Endothelial cell of umbilical vein (primary cell): ENCODE results near the gene LIMA1. TPM values are rescaled to one million over a fixed set of nuclear protein-coding genes. Genes with fewer than 3 reads are reported as not detected.

ENCODE experiments used
- BruUV-seq: library from RNA; stranded (reverse); fragments of 400-500 nt; replicated peaks from 2 replicates; lab custom pipeline; 2021; lab: Mats Ljungman, UMichigan
- CTCF ChIA-PET: fragments of 300-600, 350-600 bp; sonication (Branson Sonifier 250); formaldehyde crosslinking; loops from one replicate; lab custom pipeline; 2021; ENCODE audit warnings: antibody characterized with exemption, inconsistent platforms; lab: Charles Lee
- POLR2A ChIA-PET: fragments of 300-600, 350-600 bp; sonication (Branson Sonifier 250); formaldehyde crosslinking; loops from one replicate; lab custom pipeline; 2021; ENCODE audit warnings: antibody characterized with exemption, inconsistent platforms; lab: Charles Lee
- DNase-seq: peaks from one replicate; pipeline ENCODE4 v3.0.0-alpha.2; 2011; ENCODE audit warnings: low read depth, low spot score
- FAIRE-seq: peaks from 2 replicates; lab custom pipeline; 2011; peaks lifted over from hg19 to GRCh38; lab: Jason Lieb, UNC
- H2AFZ ChIP-seq: 2 replicates; pipeline ENCODE4 v1.6.0; 2012; ENCODE audit warnings: low read depth, low read length, control low read depth, inconsistent platforms
- H3K27ac ChIP-seq: 2 replicates; pipeline ENCODE4 v1.5.1; 2011; ENCODE audit warnings: low read depth, mild to moderate bottlenecking, control low read depth, low read length, moderate library complexity; ENCODE audit not compliant: insufficient read depth
- H3K27me3 ChIP-seq, 2 experiments: 2 replicates each; pipeline versions ENCODE4 v1.6.0 to v1.6.1; 2011; ENCODE audit warnings: low read length in 2 of 2, mixed read lengths in 1 of 2; ENCODE audit not compliant: control insufficient read depth in 2 of 2, insufficient read depth in 2 of 2
- H3K36me3 ChIP-seq, 2 experiments: 2 replicates in 1 of 2; 3 replicates in 1 of 2; pipeline ENCODE4 v1.5.1; 2011; ENCODE audit warnings: low read length in 2 of 2, mild to moderate bottlenecking in 1 of 2, moderate library complexity in 1 of 2; ENCODE audit not compliant: control insufficient read depth in 2 of 2, insufficient read depth in 2 of 2; ENCODE audit errors: extremely low read depth in 1 of 2
- H3K4me1 ChIP-seq: 3 replicates; pipeline ENCODE4 v1.5.1; 2011; ENCODE audit warnings: mild to moderate bottlenecking, low read length; ENCODE audit not compliant: control insufficient read depth, insufficient read depth; ENCODE audit errors: extremely low read depth
- H3K4me2 ChIP-seq: 2 replicates; pipeline ENCODE4 v1.6.1; 2011; ENCODE audit warnings: low read length, control low read depth, mixed read lengths; ENCODE audit not compliant: insufficient read depth
- H3K4me3 ChIP-seq, 3 experiments: fragments of 200-600 bp in 1 of 3; sonication (generic), shearing (Covaris generic) in 1 of 3; replicated peaks in 1 of 3; 2 replicates each; pipeline ENCODE4 v1.5.1; 2011 to 2016; ENCODE audit warnings: control low read depth in 3 of 3, low read length in 3 of 3, mild to moderate bottlenecking in 2 of 3, inconsistent platforms in 1 of 3, low read depth in 1 of 3, moderate library complexity in 1 of 3; ENCODE audit not compliant: insufficient read depth in 1 of 3
- H3K79me2 ChIP-seq: 2 replicates; pipeline ENCODE4 v1.6.0; 2012; ENCODE audit warnings: low read length, inconsistent platforms; ENCODE audit not compliant: control insufficient read depth, insufficient read depth
- H3K9ac ChIP-seq: replicated peaks from 2 replicates; pipeline ENCODE3; 2011; ENCODE audit warnings: low read length, control low read depth; ENCODE audit not compliant: insufficient read depth; ENCODE audit errors: extremely low read depth
- H3K9me1 ChIP-seq: replicated peaks from 3 replicates; pipeline ENCODE4 v1.6.0; 2011; ENCODE audit warnings: mild to moderate bottlenecking, low read length; ENCODE audit not compliant: control insufficient read depth, insufficient read depth; ENCODE audit errors: extremely low read depth
- H3K9me3 ChIP-seq: replicated peaks from 2 replicates; pipeline ENCODE4 v1.5.1; 2012; ENCODE audit warnings: low read length, inconsistent platforms; ENCODE audit not compliant: control insufficient read depth, insufficient read depth
- H4K20me1 ChIP-seq: replicated peaks from 2 replicates; pipeline ENCODE3; 2011; ENCODE audit warnings: mild to moderate bottlenecking, low read length; ENCODE audit not compliant: control insufficient read depth, insufficient read depth; ENCODE audit errors: extremely low read depth
- EZH2 ChIP-seq: IDR thresholded peaks from 2 replicates; pipeline ENCODE4 v1.6.1; 2012; ENCODE audit warnings: borderline replicate concordance, low read depth, mild to moderate bottlenecking, moderate library complexity, low read length, inconsistent platforms; ENCODE audit not compliant: severe bottlenecking
- FOS ChIP-seq: IDR thresholded peaks from 2 replicates; pipeline ENCODE4 v1.6.1; 2011; ENCODE audit warnings: mild to moderate bottlenecking, low read length, moderate library complexity, borderline replicate concordance; ENCODE audit not compliant: insufficient read depth
- GATA2 ChIP-seq: IDR thresholded peaks from 2 replicates; pipeline ENCODE4 v1.7.0; 2011; ENCODE audit warnings: low read depth, mild to moderate bottlenecking, moderate library complexity, mixed read lengths, low read length; ENCODE audit not compliant: insufficient read length, insufficient read depth
- JUN ChIP-seq: IDR thresholded peaks from 2 replicates; pipeline ENCODE4 v1.6.1; 2011; ENCODE audit warnings: borderline replicate concordance, low read depth; ENCODE audit not compliant: insufficient read length, insufficient read depth
- MYC ChIP-seq: IDR thresholded peaks from one replicate; pipeline ENCODE4 v1.6.1; 2011; ENCODE audit warnings: mild to moderate bottlenecking, low read depth, low read length
- POLR2A ChIP-seq: IDR thresholded peaks from 2 replicates; pipeline ENCODE4 v1.6.1; 2012; ENCODE audit warnings: low read depth, mild to moderate bottlenecking, control low read depth, low read length
- POLR2AphosphoS5 ChIP-seq: IDR thresholded peaks from 2 replicates; pipeline ENCODE4 v1.6.1; 2012; ENCODE audit warnings: low read depth, mild to moderate bottlenecking, control low read depth, low read length, moderate library complexity; ENCODE audit not compliant: insufficient read depth
- dilution Hi-C: fragments of 300-500 bp; cut with MboI; formaldehyde crosslinking; loops from one replicate; pipeline ENCODE4 v1.15.0; 2019; ENCODE audit warnings: low sequenced_read_pairs; ENCODE audit not compliant: extremely low pct_ligation_motif_present
- intact Hi-C: fragments of 100-400 bp; cut with micrococcal nuclease; formaldehyde crosslinking; loops from one replicate; pipeline ENCODE4 v1.10.0; 2022
- polyA plus RNA-seq, 4 experiments: library from polyadenylated mRNA; depleted of rRNA in 3 of 4; stranded (reverse) in 3 of 4; unstranded in 1 of 4; fragments of >200 nt; gene quantifications; 2 replicates each; pipeline versions ENCODE4 v1.2.1 to v1.2.3, GENCODE V29; 2011 to 2012; ENCODE audit warnings: missing spikeins in 1 of 4
- total RNA-seq: library from RNA; stranded (reverse); gene quantifications from 2 replicates; pipeline ENCODE4 v1.2.3, GENCODE V29; 2021
- TF ChIP-seq, protein P1 (sequence below), 2 donors: IDR thresholded peaks; 1 replicate in 1 of 2; 2 replicates in 1 of 2; pipeline ENCODE4 v1.5.1; 2011; ENCODE audit warnings: low read length in 2 of 2, mild to moderate bottlenecking in 2 of 2, moderate library complexity in 2 of 2, control low read depth in 1 of 2, inconsistent platforms in 1 of 2, low read depth in 1 of 2; ENCODE audit not compliant: insufficient read depth in 1 of 2; ENCODE audit errors: extremely low read depth in 1 of 2
- TF ChIP-seq, protein P2 (sequence below): IDR thresholded peaks from 2 replicates; pipeline ENCODE4 v1.6.1; 2011; ENCODE audit not compliant: insufficient read depth, insufficient read length

LIMA1 gene
- total and polyA plus RNA-seq, 2 donors (not counting 3 experiments of a cell fraction or from before 2014, with no cell fraction given), result 35.0 to 87.3 TPM

DNA sequence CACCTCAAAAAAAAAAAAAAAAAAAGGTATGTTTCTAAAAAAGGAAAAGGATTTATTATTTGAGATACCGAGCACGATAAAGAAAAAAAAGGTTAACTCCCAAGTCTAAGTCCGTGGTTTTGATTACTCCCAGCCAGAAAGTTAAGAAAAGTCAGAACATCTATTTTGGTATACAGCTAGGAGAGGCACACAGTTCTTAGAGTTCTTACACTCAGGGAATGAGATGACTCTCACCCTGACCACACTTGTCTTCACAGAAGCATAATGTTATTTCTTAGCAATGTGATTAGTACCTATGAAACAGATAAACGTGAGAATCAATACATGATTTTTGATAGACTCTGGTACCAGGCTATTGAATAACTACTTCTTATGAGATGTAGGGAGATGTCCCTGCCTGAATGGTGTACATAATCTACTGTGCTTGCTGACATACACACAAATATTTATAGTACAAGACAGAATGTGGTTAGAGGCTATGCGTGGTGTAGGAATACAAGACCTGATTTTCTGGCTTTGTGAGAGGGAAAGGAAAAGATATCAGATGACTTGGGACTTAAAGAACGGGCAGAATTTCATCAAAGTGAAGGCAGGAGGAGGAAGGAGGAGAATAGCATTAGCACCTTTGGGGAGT is 31.6 kb downstream of the LIMA1 start:
- TF ChIP-seq, protein P1, sequence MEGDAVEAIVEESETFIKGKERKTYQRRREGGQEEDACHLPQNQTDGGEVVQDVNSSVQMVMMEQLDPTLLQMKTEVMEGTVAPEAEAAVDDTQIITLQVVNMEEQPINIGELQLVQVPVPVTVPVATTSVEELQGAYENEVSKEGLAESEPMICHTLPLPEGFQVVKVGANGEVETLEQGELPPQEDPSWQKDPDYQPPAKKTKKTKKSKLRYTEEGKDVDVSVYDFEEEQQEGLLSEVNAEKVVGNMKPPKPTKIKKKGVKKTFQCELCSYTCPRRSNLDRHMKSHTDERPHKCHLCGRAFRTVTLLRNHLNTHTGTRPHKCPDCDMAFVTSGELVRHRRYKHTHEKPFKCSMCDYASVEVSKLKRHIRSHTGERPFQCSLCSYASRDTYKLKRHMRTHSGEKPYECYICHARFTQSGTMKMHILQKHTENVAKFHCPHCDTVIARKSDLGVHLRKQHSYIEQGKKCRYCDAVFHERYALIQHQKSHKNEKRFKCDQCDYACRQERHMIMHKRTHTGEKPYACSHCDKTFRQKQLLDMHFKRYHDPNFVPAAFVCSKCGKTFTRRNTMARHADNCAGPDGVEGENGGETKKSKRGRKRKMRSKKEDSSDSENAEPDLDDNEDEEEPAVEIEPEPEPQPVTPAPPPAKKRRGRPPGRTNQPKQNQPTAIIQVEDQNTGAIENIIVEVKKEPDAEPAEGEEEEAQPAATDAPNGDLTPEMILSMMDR (IDR thresholded peaks at IDR 0.05; ENCODE audit: extremely low read depth in 1 of 2, insufficient read depth in 1 of 2, low read depth in 1 of 2, low read length in 2 of 2), result no peak
- TF ChIP-seq, protein P2, sequence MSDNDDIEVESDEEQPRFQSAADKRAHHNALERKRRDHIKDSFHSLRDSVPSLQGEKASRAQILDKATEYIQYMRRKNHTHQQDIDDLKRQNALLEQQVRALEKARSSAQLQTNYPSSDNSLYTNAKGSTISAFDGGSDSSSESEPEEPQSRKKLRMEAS, result no peak
- TF ChIP-seq POLR2AphosphoS5 (no peak), EZH2 (no peak), POLR2A (no peak), GATA2 (no peak), JUN (no peak), MYC (no peak), FOS (no peak)
- H3K36me3 ChIP-seq, result no peaks in the 10 kb centered on the region
- dilution Hi-C loops (no loop called here), intact Hi-C loops (no loop called here)
- no TSS peak for BruUV-seq
- H3K27ac ChIP-seq, result no peak overlapping the region
- H3K9ac ChIP-seq, result no peak overlapping the region
- H3K4me1 ChIP-seq, result peaks cover 12% of the 10 kb centered on the region
- no peak overlapping the region for H3K4me3 ChIP-seq
- H3K79me2 ChIP-seq, result no peaks in the 10 kb centered on the region
- H3K27me3 ChIP-seq, result peaks cover 7 to 11% of the 10 kb centered on the region in 2 experiments
- no peak overlapping the region for H2AFZ ChIP-seq
- FAIRE-seq, result no peak
- no peaks in the 10 kb centered on the region for H4K20me1 ChIP-seq
- DNase-seq, result no peak
- CTCF ChIA-PET, result no interaction called here
- POLR2A ChIA-PET, result interaction anchor here (0.6 kb wide), 1 partner anchor 158 kb away, joined by 3 read pairs; no protein-coding TSS in a partner anchor
- no peaks in the 10 kb centered on the region for H3K9me3 ChIP-seq
- H3K9me1 ChIP-seq, result no peaks in the 10 kb centered on the region
- H3K4me2 ChIP-seq, result no peak overlapping the region
